Glutamatergic neuron (in vitro differentiated cells): ENCODE data around the gene BRINP2. TPM values are rescaled to one million over a fixed set of nuclear protein-coding genes. Genes with fewer than 3 reads are reported as not detected.
"Not testable (repeated sequence)": the region's sequence is repeated elsewhere in the genome, so short reads cannot be mapped to it uniquely, and the experiment has no call there.

Source experiments
- DNase-seq: peaks from one replicate; pipeline ENCODE4 v3.0.0; 2022
- H3K27ac Mint-ChIP-seq: one replicate; pipeline ENCODE4 v1.8.0; 2020; ENCODE audit warnings: mild to moderate bottlenecking, mixed read lengths, inconsistent platforms; ENCODE audit not compliant: unreplicated experiment
- H3K27me3 Mint-ChIP-seq: one replicate; pipeline ENCODE4 v1.8.0; 2020; ENCODE audit warnings: mild to moderate bottlenecking, moderate library complexity, mixed read lengths, inconsistent platforms; ENCODE audit not compliant: unreplicated experiment
- H3K36me3 Mint-ChIP-seq: one replicate; pipeline ENCODE4 v1.8.0; 2020; ENCODE audit warnings: mild to moderate bottlenecking, mixed read lengths, inconsistent platforms; ENCODE audit not compliant: unreplicated experiment
- H3K4me1 Mint-ChIP-seq: one replicate; pipeline ENCODE4 v1.8.0; 2020; ENCODE audit warnings: mild to moderate bottlenecking, low read depth, mixed read lengths, inconsistent platforms; ENCODE audit not compliant: unreplicated experiment
- H3K4me3 Mint-ChIP-seq: one replicate; pipeline ENCODE4 v1.8.0; 2020; ENCODE audit warnings: mild to moderate bottlenecking, mixed read lengths, inconsistent platforms; ENCODE audit not compliant: unreplicated experiment
- H3K9me3 Mint-ChIP-seq: one replicate; pipeline ENCODE4 v1.8.0; 2020; ENCODE audit warnings: mild to moderate bottlenecking, moderate library complexity, mixed read lengths, inconsistent platforms; ENCODE audit not compliant: unreplicated experiment
- total RNA-seq: library from RNA; stranded (reverse); fragmentation: NEBNext Ultra II Directional; extraction: Animal tissue kit (Norgen Biotek cat#: 25700); gene quantifications from one replicate; pipeline ENCODE4 v1.2.1, GENCODE V29; 2021; ENCODE audit not compliant: unreplicated experiment
- TF ChIP-seq, protein P1 (sequence below): fragments of 200-600 bp; sonication (generic); IDR thresholded peaks from one replicate; pipeline ENCODE4 v1.5.0; 2021; ENCODE audit not compliant: partially characterized antibody, unreplicated experiment

Gene BRINP2
- total RNA-seq, 1 donor from 2014 or later, result 1.7 TPM

DNA sequence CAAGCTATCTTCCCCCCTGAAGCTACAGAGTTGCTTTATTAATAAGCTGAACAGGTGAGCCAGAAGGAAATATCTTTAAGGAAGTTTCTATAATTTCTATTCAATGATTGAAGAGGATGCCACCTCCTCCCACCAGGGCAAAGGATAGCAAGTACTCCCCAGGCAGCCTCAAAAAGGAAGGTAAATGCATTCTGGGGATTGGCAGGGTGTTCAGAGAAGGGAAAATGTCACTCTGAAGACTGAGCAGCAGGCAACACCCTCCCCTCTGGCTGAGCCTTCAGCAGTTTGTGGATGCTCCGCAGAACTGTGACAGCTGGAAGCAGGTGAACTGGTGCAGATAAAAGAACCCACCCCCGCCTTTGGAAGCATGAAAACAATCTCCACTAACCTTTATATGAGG lies 140.8 kb downstream of the BRINP2 start:
- Mint-ChIP-seq H3K27ac (no peak overlapping the region), H3K36me3 (no peaks in the 10 kb centered on the region), H3K4me3 (no peak overlapping the region), H3K4me1 (no peaks in the 10 kb centered on the region), H3K9me3 (no peaks in the 10 kb centered on the region), H3K27me3 (no peaks in the 10 kb centered on the region)
- DNase-seq, result no peak
- TF ChIP-seq, protein P1, sequence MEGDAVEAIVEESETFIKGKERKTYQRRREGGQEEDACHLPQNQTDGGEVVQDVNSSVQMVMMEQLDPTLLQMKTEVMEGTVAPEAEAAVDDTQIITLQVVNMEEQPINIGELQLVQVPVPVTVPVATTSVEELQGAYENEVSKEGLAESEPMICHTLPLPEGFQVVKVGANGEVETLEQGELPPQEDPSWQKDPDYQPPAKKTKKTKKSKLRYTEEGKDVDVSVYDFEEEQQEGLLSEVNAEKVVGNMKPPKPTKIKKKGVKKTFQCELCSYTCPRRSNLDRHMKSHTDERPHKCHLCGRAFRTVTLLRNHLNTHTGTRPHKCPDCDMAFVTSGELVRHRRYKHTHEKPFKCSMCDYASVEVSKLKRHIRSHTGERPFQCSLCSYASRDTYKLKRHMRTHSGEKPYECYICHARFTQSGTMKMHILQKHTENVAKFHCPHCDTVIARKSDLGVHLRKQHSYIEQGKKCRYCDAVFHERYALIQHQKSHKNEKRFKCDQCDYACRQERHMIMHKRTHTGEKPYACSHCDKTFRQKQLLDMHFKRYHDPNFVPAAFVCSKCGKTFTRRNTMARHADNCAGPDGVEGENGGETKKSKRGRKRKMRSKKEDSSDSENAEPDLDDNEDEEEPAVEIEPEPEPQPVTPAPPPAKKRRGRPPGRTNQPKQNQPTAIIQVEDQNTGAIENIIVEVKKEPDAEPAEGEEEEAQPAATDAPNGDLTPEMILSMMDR, result no peak

DNA sequence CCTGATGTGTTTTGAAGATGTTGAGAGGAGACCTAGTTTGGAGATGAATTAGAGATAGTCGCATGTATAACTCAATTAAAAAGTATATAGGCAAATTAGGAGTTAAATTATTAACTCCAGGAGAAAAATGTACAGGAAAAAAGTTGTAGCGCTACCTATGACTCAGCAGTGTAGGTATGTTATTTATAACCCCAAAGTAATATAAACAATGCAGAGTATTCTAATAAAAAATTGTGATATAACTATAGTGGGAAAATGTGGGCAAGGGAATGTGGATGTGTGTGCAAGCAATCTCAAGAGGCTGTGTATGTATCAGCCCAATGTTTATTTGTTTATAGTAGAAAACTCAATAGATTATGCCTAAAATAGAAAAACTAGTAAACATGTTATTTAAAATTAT lies 144.5 kb downstream of the BRINP2 start:
- Mint-ChIP-seq H3K27me3 (no peaks in the 10 kb centered on the region), H3K4me1 (no peaks in the 10 kb centered on the region), H3K36me3 (no peaks in the 10 kb centered on the region), H3K4me3 (no peak overlapping the region), H3K27ac (no peak overlapping the region), H3K9me3 (no peaks in the 10 kb centered on the region)
- no peak for DNase-seq
- TF ChIP-seq, protein P1, result no peak

GRCh38 chr1:177315761-177316160 lies 145.0 kb downstream of the BRINP2 start:
- TF ChIP-seq, protein P1, result no peak
- DNase-seq, result no peak
- no peaks in the 10 kb centered on the region for H3K27me3 Mint-ChIP-seq
- no peaks in the 10 kb centered on the region for H3K4me1 Mint-ChIP-seq
- H3K9me3 Mint-ChIP-seq, result no peaks in the 10 kb centered on the region
- H3K27ac Mint-ChIP-seq, result no peak overlapping the region
- no peak overlapping the region for H3K4me3 Mint-ChIP-seq
- no peaks in the 10 kb centered on the region for H3K36me3 Mint-ChIP-seq

- DNase-seq, H3K4me3 Mint-ChIP-seq, H3K4me1 Mint-ChIP-seq, H3K27ac Mint-ChIP-seq, H3K36me3 Mint-ChIP-seq, H3K9me3 Mint-ChIP-seq, H3K27me3 Mint-ChIP-seq: not testable (repeated sequence)
Measured at GRCh38 chr1:177321434-177321833, 150.7 kb downstream of the BRINP2 start.

- H3K27me3 Mint-ChIP-seq, result peaks cover 3% of the 10 kb centered on the region
- no peak overlapping the region for H3K27ac Mint-ChIP-seq
- TF ChIP-seq, protein P1, result no peak
- no peaks in the 10 kb centered on the region for H3K9me3 Mint-ChIP-seq
- no peak for DNase-seq
- peaks cover 5% of the 10 kb centered on the region for H3K36me3 Mint-ChIP-seq
- no peaks in the 10 kb centered on the region for H3K4me1 Mint-ChIP-seq
- no peak overlapping the region for H3K4me3 Mint-ChIP-seq
Measured at GRCh38 chr1:177328251-177328650, 157.5 kb downstream of the BRINP2 start.

DNA sequence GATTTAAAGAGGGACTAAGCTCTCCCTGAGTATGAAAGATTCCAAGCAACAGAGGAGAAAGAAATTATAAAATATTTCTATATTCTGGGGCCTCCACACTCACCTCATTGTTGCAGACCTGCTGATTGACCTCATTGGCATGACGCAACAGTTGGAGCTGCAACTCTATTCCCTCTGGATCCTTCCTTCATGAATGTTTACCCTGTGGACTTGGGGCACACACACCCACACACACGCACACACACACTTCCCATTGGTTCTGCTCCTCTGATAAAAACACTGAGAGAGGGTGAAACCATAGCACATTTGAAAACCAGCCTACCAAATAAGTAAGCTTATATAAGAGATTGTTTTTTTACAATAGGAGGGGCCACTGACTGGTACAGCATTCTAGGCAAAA lies 159.1 kb downstream of the BRINP2 start:
- Mint-ChIP-seq H3K9me3 (no peaks in the 10 kb centered on the region), H3K27me3 (no peaks in the 10 kb centered on the region), H3K4me3 (no peak overlapping the region), H3K4me1 (no peaks in the 10 kb centered on the region), H3K27ac (no peak overlapping the region), H3K36me3 (peaks cover 5% of the 10 kb centered on the region)
- TF ChIP-seq, protein P1, result no peak
- DNase-seq, result no peak
